Stimulated activated CD4-positive, alpha-beta T cell treated with anti-CD3 and anti-CD28 coated beads, Interleukin-2, amount 100 ng/mL, for 48 hours (primary cell): ENCODE data around the gene JMJD8.

Experiments used
- DNase-seq, 2 donors: peaks; one replicate each; pipeline ENCODE4 v3.0.0-alpha.2; 2020

The JMJD8 gene

DNA sequence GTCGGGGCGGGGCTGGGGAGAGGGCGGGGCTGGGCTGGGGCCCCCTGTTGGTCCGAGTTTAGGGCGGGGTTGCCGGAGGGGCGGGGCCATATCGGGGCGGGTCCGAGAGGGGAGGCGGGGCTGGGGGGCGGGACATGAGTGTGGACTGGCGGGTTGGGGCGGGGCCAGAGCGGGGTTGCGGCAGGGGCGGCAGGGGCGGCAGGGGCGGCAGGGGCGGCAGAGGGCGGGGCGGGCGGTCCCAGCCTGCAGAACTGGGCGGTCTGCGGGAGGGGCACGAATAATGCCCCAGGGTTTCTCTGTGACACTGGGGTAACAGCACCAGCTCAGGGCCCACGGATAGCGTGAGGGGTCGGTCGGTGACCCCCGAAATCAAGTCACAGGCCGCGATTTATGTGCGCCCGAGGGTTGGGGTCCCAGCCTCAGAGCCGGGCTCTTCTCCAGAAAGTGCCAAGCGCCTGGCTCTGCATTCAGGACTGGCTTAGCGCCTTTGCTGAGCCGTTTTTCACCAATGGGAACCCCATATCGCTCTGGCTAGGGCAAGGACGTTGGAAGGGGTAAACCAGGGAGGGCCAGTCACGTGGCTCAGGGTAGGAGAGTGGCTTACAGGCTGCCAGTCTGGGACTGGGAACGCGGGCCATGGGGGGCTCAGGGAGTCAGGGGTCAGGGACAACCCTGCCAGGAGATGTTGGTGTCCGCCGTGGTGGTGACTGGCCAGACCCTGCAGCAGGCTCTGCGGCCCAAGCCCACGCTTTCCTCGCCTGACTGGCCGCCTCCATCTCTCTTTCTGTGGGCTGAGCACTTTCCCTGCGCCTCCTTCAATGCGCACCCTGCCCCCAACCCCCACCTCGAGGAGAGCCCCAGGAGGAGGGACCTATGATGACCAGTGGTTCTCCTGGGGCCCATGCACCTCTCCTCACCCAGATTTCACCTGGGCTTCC lies 46.8 kb downstream of the JMJD8 start:
- peak; percentile 82 to 89 for DNase-seq

- DNase-seq = peak; percentile 93 to 97
Measured at GRCh38 chr16:636206-637080, 47.7 kb downstream of the JMJD8 start, which contains the start of gene METTL26. Gene METTL26, minus strand, starts transcription at chr16:636305. Its CDS starts 15 bp downstream, at chr16:636290.

GRCh38 chr16:635573-636205 lies 48.4 kb downstream of the JMJD8 start:
- no peak for DNase-seq

GRCh38 chr16:634996-635395 lies 49.1 kb downstream of the JMJD8 start:
- DNase-seq = no peak

DNA sequence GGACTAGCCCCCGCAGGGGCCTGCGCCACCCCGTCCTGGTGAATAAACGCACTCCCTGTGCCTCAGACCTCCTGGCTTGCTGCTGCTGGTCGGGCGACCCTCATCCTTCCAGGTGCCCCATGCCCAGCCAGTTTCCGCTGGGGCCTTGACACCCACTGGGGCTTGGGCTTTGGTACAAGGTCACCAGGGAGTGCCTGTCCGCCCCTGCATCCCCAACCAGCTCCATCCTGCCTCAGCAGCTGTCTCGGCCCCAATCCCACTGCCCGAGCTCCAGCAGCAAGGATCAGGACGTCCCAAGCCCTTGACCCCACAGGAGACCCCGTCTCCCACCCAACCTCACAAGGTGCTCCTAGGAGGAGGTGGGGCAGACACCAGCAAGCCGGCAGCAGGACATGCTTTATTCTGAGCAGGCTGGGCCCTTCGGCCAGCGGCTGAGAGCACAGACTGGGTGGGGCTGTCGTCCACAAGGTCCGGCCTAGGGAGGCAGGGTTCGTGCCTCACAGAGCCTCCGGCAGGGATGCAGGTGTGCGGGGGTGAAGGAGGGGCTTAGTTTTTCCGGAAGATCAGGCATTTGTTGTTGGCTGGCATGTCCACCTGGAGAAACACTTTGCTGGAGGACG lies 50.0 kb downstream of the JMJD8 start:
- no peak for DNase-seq

GRCh38 chr16:633336-634050 lies 50.6 kb downstream of the JMJD8 start:
- no peak for DNase-seq

DNA sequence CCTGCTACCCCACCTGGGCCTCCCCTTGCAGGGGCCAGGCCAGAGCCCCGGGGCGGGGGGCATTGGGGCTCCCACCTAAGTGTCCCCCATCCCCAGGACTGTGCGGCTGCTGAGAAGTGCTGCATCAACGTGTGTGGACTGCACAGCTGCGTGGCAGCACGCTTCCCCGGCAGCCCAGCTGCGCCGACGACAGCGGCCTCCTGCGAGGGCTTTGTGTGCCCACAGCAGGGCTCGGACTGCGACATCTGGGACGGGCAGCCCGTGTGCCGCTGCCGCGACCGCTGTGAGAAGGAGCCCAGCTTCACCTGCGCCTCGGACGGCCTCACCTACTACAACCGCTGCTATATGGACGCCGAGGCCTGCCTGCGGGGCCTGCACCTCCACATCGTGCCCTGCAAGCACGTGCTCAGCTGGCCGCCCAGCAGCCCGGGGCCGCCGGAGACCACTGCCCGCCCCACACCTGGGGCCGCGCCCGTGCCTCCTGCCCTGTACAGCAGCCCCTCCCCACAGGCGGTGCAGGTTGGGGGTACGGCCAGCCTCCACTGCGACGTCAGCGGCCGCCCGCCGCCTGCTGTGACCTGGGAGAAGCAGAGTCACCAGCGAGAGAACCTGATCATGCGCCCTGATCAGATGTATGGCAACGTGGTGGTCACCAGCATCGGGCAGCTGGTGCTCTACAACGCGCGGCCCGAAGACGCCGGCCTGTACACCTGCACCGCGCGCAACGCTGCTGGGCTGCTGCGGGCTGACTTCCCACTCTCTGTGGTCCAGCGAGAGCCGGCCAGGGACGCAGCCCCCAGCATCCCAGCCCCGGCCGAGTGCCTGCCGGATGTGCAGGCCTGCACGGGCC lies 51.4 kb downstream of the JMJD8 start:
- no peak for DNase-seq

GRCh38 chr16:631808-632358 lies 52.3 kb downstream of the JMJD8 start:
- no peak for DNase-seq
